Measurements from ENCODE around the gene NME4.

DNA sequence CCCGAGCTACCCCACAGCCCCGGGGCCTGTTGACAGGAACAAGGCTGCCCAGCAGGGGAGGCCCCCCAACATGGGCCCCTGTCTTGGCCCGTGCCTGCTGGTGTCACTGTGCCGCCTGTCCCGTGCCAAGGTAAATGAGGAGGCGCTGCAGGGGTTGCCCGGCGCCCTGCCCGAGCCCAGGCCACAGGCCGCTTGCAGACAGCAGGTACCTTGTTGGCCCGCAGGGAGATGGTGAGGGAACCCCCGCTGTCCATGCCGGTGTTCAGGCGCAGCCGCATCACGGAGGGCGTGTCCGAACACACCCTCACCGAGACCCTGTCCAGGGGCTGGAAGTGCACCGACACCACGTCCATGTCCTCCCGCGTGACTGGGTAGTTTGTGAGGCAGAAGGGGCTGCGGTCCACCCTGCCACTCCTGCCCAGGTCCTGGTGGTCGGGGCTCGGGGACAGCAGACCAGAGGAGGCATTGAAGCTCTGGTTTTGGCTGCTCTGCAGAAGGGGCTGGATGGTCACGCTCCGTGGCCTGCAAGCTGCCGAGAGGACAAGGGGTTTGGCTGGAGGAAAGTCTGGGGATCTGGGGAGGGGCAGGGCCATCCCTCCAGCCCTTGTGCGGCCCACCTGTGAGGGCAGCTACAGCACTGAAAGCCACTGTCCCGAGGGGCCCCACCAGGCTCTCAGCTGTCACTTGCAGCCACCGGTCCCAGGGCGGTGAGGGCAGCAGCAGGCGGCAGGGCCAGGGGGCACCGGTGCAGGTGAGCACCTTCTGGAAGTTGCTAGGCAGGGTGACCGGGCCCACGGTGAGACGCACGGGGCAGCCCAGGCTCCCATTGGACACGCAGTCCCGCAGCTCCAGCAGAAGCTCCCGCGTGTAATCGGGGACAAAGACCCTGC, 20.8 kb upstream of the NME4 start:
- TF ChIP-seq POLR2A (IDR thresholded peaks at IDR 0.05; ENCODE audit: low read length) (no peak), GATA1 (IDR thresholded peaks at IDR 0.05; ENCODE audit: low read depth, low read length) (no peak)
